Caco-2 (cell line): Measurements from ENCODE around the gene PLCH1. TPM values are rescaled to one million over a fixed set of nuclear protein-coding genes. Genes with fewer than 3 reads are reported as not detected.

ENCODE experiments used
- BruUV-seq: library from RNA; stranded (reverse); fragments of 400-500 nt; replicated peaks from 2 replicates; lab custom pipeline; 2021; lab: Mats Ljungman, UMichigan
- CTCF ChIA-PET: fragments of 300-600 bp; sonication (Branson Sonifier 250); formaldehyde crosslinking; loops from one replicate; lab custom pipeline; 2022; ENCODE audit warnings: antibody characterized with exemption; lab: Charles Lee
- POLR2A ChIA-PET: fragments of 300-600 bp; sonication (Branson Sonifier 250); formaldehyde crosslinking; loops from one replicate; lab custom pipeline; 2022; ENCODE audit warnings: antibody characterized with exemption; lab: Charles Lee
- DNase-seq, 2 experiments: peaks; one replicate each; pipeline versions ENCODE4 v3.0.0 to v3.0.0-alpha.2; 2020 to 2022
- H3K27me3 ChIP-seq: replicated peaks from 2 replicates; pipeline ENCODE4 v1.6.0; 2011; ENCODE audit warnings: low read length; ENCODE audit not compliant: control insufficient read depth, insufficient read depth
- H3K36me3 ChIP-seq: 2 replicates; pipeline ENCODE4 v1.5.1; 2011; ENCODE audit warnings: low read length; ENCODE audit not compliant: control insufficient read depth, insufficient read depth
- H3K4me1 ChIP-seq: fragments of 250-450 bp; sonication (Bioruptor Pico); 2 replicates; pipeline ENCODE4 v1.5.1; 2020; ENCODE audit warnings: mild to moderate bottlenecking
- H3K4me3 ChIP-seq: 2 replicates; pipeline ENCODE4 v1.5.1; 2011; ENCODE audit warnings: low read depth, mild to moderate bottlenecking, control low read depth, low read length
- H3K9me3 ChIP-seq: fragments of 250-450 bp; sonication (Bioruptor Pico); 2 replicates; pipeline ENCODE4 v1.5.1; 2020; ENCODE audit warnings: mild to moderate bottlenecking, moderate library complexity
- H3K27ac Mint-ChIP-seq: one replicate; pipeline ENCODE4 v1.8.0; 2022; ENCODE audit warnings: mixed read lengths; ENCODE audit not compliant: unreplicated experiment
- H3K27me3 Mint-ChIP-seq: one replicate; pipeline ENCODE4 v1.8.0; 2022; ENCODE audit warnings: mixed read lengths; ENCODE audit not compliant: insufficient read depth, unreplicated experiment
- H3K36me3 Mint-ChIP-seq: one replicate; pipeline ENCODE4 v1.8.0; 2022; ENCODE audit warnings: mild to moderate bottlenecking, mixed read lengths; ENCODE audit not compliant: insufficient read depth, unreplicated experiment
- H3K4me1 Mint-ChIP-seq: one replicate; pipeline ENCODE4 v1.8.0; 2022; ENCODE audit warnings: low read depth, mixed read lengths; ENCODE audit not compliant: unreplicated experiment
- H3K4me3 Mint-ChIP-seq: one replicate; pipeline ENCODE4 v1.8.0; 2022; ENCODE audit warnings: mild to moderate bottlenecking, moderate library complexity, mixed read lengths; ENCODE audit not compliant: unreplicated experiment
- H3K9me3 Mint-ChIP-seq: one replicate; pipeline ENCODE4 v1.8.0; 2022; ENCODE audit warnings: mixed read lengths; ENCODE audit not compliant: unreplicated experiment
- CTCF ChIP-seq, 2 experiments: fragments of 200-600 bp in 1 of 2; IDR thresholded peaks; 1 replicate in 1 of 2; 2 replicates in 1 of 2; pipeline versions ENCODE4 v1.5.1 to v1.8.0; 2011 to 2022; ENCODE audit warnings: antibody characterized with exemption in 1 of 2, control low read depth in 1 of 2, inconsistent platforms in 1 of 2, low read depth in 1 of 2, low read length in 1 of 2, mild to moderate bottlenecking in 1 of 2, moderate library complexity in 1 of 2; ENCODE audit not compliant: insufficient read depth in 1 of 2, severe bottlenecking in 1 of 2, unreplicated experiment in 1 of 2
- intact Hi-C: fragments of 100-400 bp; cut with micrococcal nuclease; formaldehyde crosslinking; loops from one replicate; pipeline ENCODE4 v1.10.0; 2022; ENCODE audit not compliant: unreplicated experiment
- total RNA-seq: library from RNA; stranded (reverse); gene quantifications from 2 replicates; pipeline ENCODE4 v1.2.3, GENCODE V29; 2022

PLCH1 gene
- total RNA-seq, 1 experiment from 2014 or later, result 3.1 TPM

GRCh38 chr3:155517903-155518302 is 227.0 kb downstream of the PLCH1 start:
- Mint-ChIP-seq H3K4me1 (no peaks in the 10 kb centered on the region), H3K4me3 (no peak overlapping the region), H3K36me3 (no peaks in the 10 kb centered on the region), H3K27me3 (no peaks in the 10 kb centered on the region), H3K27ac (no peak overlapping the region), H3K9me3 (no peaks in the 10 kb centered on the region)
- ChIA-PET CTCF (no interaction called here), POLR2A (no interaction called here)
- Histone ChIP-seq H3K36me3 (no peaks in the 10 kb centered on the region), H3K4me3 (no peak overlapping the region), H3K9me3 (no peaks in the 10 kb centered on the region), H3K27me3 (no peaks in the 10 kb centered on the region), H3K4me1 (no peaks in the 10 kb centered on the region)
- TF ChIP-seq CTCF (IDR thresholded peaks at IDR 0.05; ENCODE audit: insufficient read depth in 1 of 2, low read depth in 1 of 2, low read length in 1 of 2, severe bottlenecking in 1 of 2, unreplicated experiment in 1 of 2), result no peak
- no TSS peak for BruUV-seq
- no peak for DNase-seq
- intact Hi-C loops, result no loop called here

GRCh38 chr3:155516439-155516838 is 228.4 kb downstream of the PLCH1 start:
- no peak overlapping the region for H3K27ac Mint-ChIP-seq
- H3K4me1 Mint-ChIP-seq, result peaks cover 6% of the 10 kb centered on the region
- no peaks in the 10 kb centered on the region for H3K4me1 ChIP-seq
- POLR2A ChIA-PET, result no interaction called here
- intact Hi-C loops, result no loop called here
- no peaks in the 10 kb centered on the region for H3K36me3 Mint-ChIP-seq
- H3K27me3 Mint-ChIP-seq, result no peaks in the 10 kb centered on the region
- no peak overlapping the region for H3K4me3 ChIP-seq
- DNase-seq, result no peak
- peaks cover 13% of the 10 kb centered on the region for H3K9me3 Mint-ChIP-seq
- no peaks in the 10 kb centered on the region for H3K27me3 ChIP-seq
- TF ChIP-seq CTCF (IDR thresholded peaks at IDR 0.05; ENCODE audit: insufficient read depth in 1 of 2, low read depth in 1 of 2, low read length in 1 of 2, severe bottlenecking in 1 of 2, unreplicated experiment in 1 of 2), result no peak
- no peak overlapping the region for H3K4me3 Mint-ChIP-seq
- H3K9me3 ChIP-seq, result no peaks in the 10 kb centered on the region
- BruUV-seq, result no TSS peak
- CTCF ChIA-PET, result no interaction called here
- no peaks in the 10 kb centered on the region for H3K36me3 ChIP-seq

- H3K9me3 Mint-ChIP-seq, result peaks cover 13% of the 10 kb centered on the region
- Histone ChIP-seq H3K9me3 (no peaks in the 10 kb centered on the region), H3K4me1 (no peaks in the 10 kb centered on the region), H3K27me3 (no peaks in the 10 kb centered on the region), H3K36me3 (no peaks in the 10 kb centered on the region), H3K4me3 (no peak overlapping the region)
- H3K27me3 Mint-ChIP-seq, result no peaks in the 10 kb centered on the region
- ChIA-PET CTCF (no interaction called here), POLR2A (no interaction called here)
- no peaks in the 10 kb centered on the region for H3K36me3 Mint-ChIP-seq
- no TSS peak for BruUV-seq
- H3K4me3 Mint-ChIP-seq, result no peak overlapping the region
- no peak for DNase-seq
- no peak for TF ChIP-seq CTCF (IDR thresholded peaks at IDR 0.05; ENCODE audit: insufficient read depth in 1 of 2, low read depth in 1 of 2, low read length in 1 of 2, severe bottlenecking in 1 of 2, unreplicated experiment in 1 of 2)
- intact Hi-C loops, result no loop called here
- H3K4me1 Mint-ChIP-seq, result peaks cover 6% of the 10 kb centered on the region
- H3K27ac Mint-ChIP-seq, result no peak overlapping the region
Measured at GRCh38 chr3:155512867-155513261, 232.0 kb downstream of the PLCH1 start.
